Esophagus squamous epithelium (tissue), 5 donors: ENCODE results near the gene ARFGEF3. TPM values are rescaled to one million over a fixed set of nuclear protein-coding genes. Genes with fewer than 3 reads are reported as not detected.

Experiments used
- DNase-seq: peaks from one replicate; lab custom pipeline; 2025; lab: John Stamatoyannopoulos, UW
- H3K27ac ChIP-seq, 4 donors: fragments of 200-600 bp; sonication (generic); one replicate each; pipeline ENCODE4 v1.5.1; 2016 to 2019; ENCODE audit warnings: mild to moderate bottlenecking in 1 of 4
- H3K27me3 ChIP-seq, 4 donors: fragments of 200-600 bp; sonication (generic); 1 replicate in 3 of 4; 2 replicates in 1 of 4; pipeline versions ENCODE4 v1.5.1 to v1.6.0; 2017 to 2021; ENCODE audit warnings: antibody characterized with exemption in 1 of 4
- H3K36me3 ChIP-seq, 3 donors: fragments of 200-600 bp; sonication (generic); one replicate each; pipeline ENCODE4 v1.5.1; 2016 to 2019
- H3K4me1 ChIP-seq, 3 donors: fragments of 200-600 bp; sonication (generic); one replicate each; pipeline ENCODE4 v1.5.1; 2017 to 2019
- H3K4me3 ChIP-seq, 4 donors: fragments of 200-600 bp; sonication (generic); 1 replicate in 3 of 4; 2 replicates in 1 of 4; pipeline ENCODE4 v1.5.1; 2016 to 2019; ENCODE audit warnings: mild to moderate bottlenecking in 2 of 4, moderate library complexity in 1 of 4
- H3K9me3 ChIP-seq, 3 donors: fragments of 200-600 bp; sonication (generic); one replicate each; pipeline ENCODE4 v1.5.1; 2016 to 2019
- CTCF ChIP-seq, 6 experiments: fragments of 450-650 bp in 4 of 6; fragments of 200-600 bp in 2 of 6; sonication (generic) in 2 of 6; IDR thresholded peaks; one replicate each; pipeline ENCODE4 v1.5.1; 2016 to 2019; ENCODE audit warnings: antibody characterized with exemption in 6 of 6, mild to moderate bottlenecking in 4 of 6, moderate library complexity in 4 of 6
- POLR2A ChIP-seq, 4 donors: fragments of 450-650 bp; IDR thresholded peaks; one replicate each; pipeline ENCODE4 v1.6.1; 2017; ENCODE audit warnings: antibody characterized with exemption in 4 of 4, mild to moderate bottlenecking in 4 of 4, moderate library complexity in 3 of 4
- WGBS, 2 donors: methylation state at CpG; one replicate each; pipeline ENCODE4 v1.1.5; 2018; 5-methylcytosine and 5-hydroxymethylcytosine counted together
- intact Hi-C: fragments of 100-400 bp; cut with DNase I; formaldehyde crosslinking; loops from one replicate; pipeline ENCODE4 v1.15.0; 2022
- total RNA-seq, 4 donors: library from RNA; depleted of rRNA; stranded (reverse); fragments of >200 nt; gene quantifications; one replicate each; pipeline ENCODE4 v1.1.0, GENCODE V29; 2016
- donor health status: DM: yes; HTN: yes; CAD: no.

ARFGEF3 gene
- total RNA-seq, 4 donors from 2014 or later, result 0.92 to 1.0 (median 0.99) TPM

DNA sequence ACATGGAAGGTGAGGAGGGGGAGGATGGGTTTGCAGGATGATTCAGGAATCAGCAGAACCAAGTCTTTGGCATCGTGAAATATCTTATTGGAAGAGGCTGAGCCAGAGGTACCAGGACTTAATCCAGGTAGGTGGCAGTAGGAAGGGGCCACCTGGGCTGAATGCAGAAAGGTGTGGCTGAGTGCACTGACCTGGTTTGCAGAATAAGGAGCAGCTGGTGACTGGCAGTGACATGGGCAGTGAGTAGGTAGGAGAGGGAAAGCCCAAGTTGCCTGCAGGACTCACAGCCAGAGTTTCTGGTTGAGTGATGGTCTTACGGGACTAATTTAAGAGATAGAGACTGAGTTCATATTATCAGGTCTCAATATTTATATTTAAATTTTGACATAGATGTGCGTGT, 57.7 kb downstream of the ARFGEF3 start:
- Histone ChIP-seq H3K27ac (no peak overlapping the region), H3K36me3 (no peaks in the 10 kb centered on the region), H3K27me3 (no peaks in the 10 kb centered on the region), H3K4me1 (no peaks in the 10 kb centered on the region), H3K9me3 (no peaks in the 10 kb centered on the region), H3K4me3 (no peak overlapping the region)
- TF ChIP-seq CTCF (IDR thresholded peaks at IDR 0.05) (no peak), POLR2A (IDR thresholded peaks at IDR 0.05) (no peak)
- WGBS, 2 donors, result 84 to 85% methylated on average over 3 of the region's 3 CpGs
- intact Hi-C loops, result no loop called here
- DNase-seq, result no peak

- no peak overlapping the region for H3K4me3 ChIP-seq
- no peak for TF ChIP-seq CTCF (IDR thresholded peaks at IDR 0.05)
- no peak for TF ChIP-seq POLR2A (IDR thresholded peaks at IDR 0.05)
- DNase-seq, result no peak
- WGBS, 2 donors, result 87 to 94% methylated on average over 4 of the region's 4 CpGs
- H3K9me3 ChIP-seq, result no peaks in the 10 kb centered on the region
- H3K27me3 ChIP-seq, result no peaks in the 10 kb centered on the region
- intact Hi-C loops, result no loop called here
- no peaks in the 10 kb centered on the region for H3K36me3 ChIP-seq
- H3K27ac ChIP-seq, result no peak overlapping the region
- H3K4me1 ChIP-seq, result no peaks in the 10 kb centered on the region
Observed at GRCh38 chr6:138219901-138220300, 58.2 kb downstream of the ARFGEF3 start.

GRCh38 chr6:138222901-138223546, 61.3 kb downstream of the ARFGEF3 start:
- TF ChIP-seq POLR2A (IDR thresholded peaks at IDR 0.05) (no peak), CTCF (IDR thresholded peaks at IDR 0.05) (no peak)
- Histone ChIP-seq H3K36me3 (no peaks in the 10 kb centered on the region), H3K9me3 (no peaks in the 10 kb centered on the region), H3K4me3 (no peak overlapping the region), H3K27ac (no peak overlapping the region), H3K4me1 (no peaks in the 10 kb centered on the region), H3K27me3 (no peaks in the 10 kb centered on the region)
- intact Hi-C loops, result no loop called here
- WGBS, 2 donors, result 50 to 70% methylated on average over 4 of the region's 4 CpGs
- no peak for DNase-seq

GRCh38 chr6:138225953-138226352, 64.2 kb downstream of the ARFGEF3 start:
- peaks cover 0 to 4% (median 1%) of the 10 kb centered on the region in 3 donors for H3K4me1 ChIP-seq
- no peaks in the 10 kb centered on the region for H3K36me3 ChIP-seq
- 74 to 75% methylated on average over 4 of the region's 4 CpGs for WGBS, 2 donors
- intact Hi-C loops, result no loop called here
- H3K27me3 ChIP-seq, result no peaks in the 10 kb centered on the region
- H3K27ac ChIP-seq, result no peak overlapping the region
- H3K4me3 ChIP-seq, result no peak overlapping the region
- no peak for DNase-seq
- no peaks in the 10 kb centered on the region for H3K9me3 ChIP-seq
- TF ChIP-seq CTCF (IDR thresholded peaks at IDR 0.05), result no peak
- no peak for TF ChIP-seq POLR2A (IDR thresholded peaks at IDR 0.05)

- no peak for DNase-seq
- WGBS, 2 donors, result 81 to 89% methylated on average over 4 of the region's 4 CpGs
- Histone ChIP-seq H3K27me3 (no peaks in the 10 kb centered on the region), H3K4me3 (no peak overlapping the region), H3K9me3 (no peaks in the 10 kb centered on the region), H3K36me3 (no peaks in the 10 kb centered on the region), H3K4me1 (peaks cover 0 to 11% (median 5%) of the 10 kb centered on the region in 3 donors), H3K27ac (no peak overlapping the region)
- TF ChIP-seq POLR2A (IDR thresholded peaks at IDR 0.05) (no peak), CTCF (IDR thresholded peaks at IDR 0.05) (no peak)
- intact Hi-C loops, result no loop called here
Observed at GRCh38 chr6:138226700-138227315, 65.1 kb downstream of the ARFGEF3 start.
